Measurements from ENCODE around the gene MACROD2.

- TF ChIP-seq, protein P1, sequence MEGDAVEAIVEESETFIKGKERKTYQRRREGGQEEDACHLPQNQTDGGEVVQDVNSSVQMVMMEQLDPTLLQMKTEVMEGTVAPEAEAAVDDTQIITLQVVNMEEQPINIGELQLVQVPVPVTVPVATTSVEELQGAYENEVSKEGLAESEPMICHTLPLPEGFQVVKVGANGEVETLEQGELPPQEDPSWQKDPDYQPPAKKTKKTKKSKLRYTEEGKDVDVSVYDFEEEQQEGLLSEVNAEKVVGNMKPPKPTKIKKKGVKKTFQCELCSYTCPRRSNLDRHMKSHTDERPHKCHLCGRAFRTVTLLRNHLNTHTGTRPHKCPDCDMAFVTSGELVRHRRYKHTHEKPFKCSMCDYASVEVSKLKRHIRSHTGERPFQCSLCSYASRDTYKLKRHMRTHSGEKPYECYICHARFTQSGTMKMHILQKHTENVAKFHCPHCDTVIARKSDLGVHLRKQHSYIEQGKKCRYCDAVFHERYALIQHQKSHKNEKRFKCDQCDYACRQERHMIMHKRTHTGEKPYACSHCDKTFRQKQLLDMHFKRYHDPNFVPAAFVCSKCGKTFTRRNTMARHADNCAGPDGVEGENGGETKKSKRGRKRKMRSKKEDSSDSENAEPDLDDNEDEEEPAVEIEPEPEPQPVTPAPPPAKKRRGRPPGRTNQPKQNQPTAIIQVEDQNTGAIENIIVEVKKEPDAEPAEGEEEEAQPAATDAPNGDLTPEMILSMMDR (conservative IDR thresholded peaks at IDR 0.05 in 1 of 2, IDR thresholded peaks at IDR 0.05 in 1 of 2; ENCODE audit: extremely low read depth in 1 of 2, insufficient read depth in 1 of 2, low read depth in 1 of 2, low read length in 2 of 2) = no peak
- TF ChIP-seq EZH2 (IDR thresholded peaks at IDR 0.05; ENCODE audit: borderline replicate concordance, low read length) = no peak
Measured at GRCh38 chr20:14295238-14295637, 299.9 kb downstream of the MACROD2 start.

Measured in mammary epithelial cell (primary cell).